A673 (cell line): ENCODE results near the gene SERPINA6. TPM values are rescaled to one million over a fixed set of nuclear protein-coding genes. Genes with fewer than 3 reads are reported as not detected.

ENCODE experiments used
- BruUV-seq: library from RNA; stranded (reverse); fragments of 400-500 nt; replicated peaks from 2 replicates; lab custom pipeline; 2021; lab: Mats Ljungman, UMichigan
- CTCF ChIA-PET: fragments of 300-600 bp; sonication (Branson Sonifier 250); formaldehyde crosslinking; loops from one replicate; lab custom pipeline; 2022; ENCODE audit warnings: antibody characterized with exemption; lab: Charles Lee
- POLR2A ChIA-PET: fragments of 300-600 bp; sonication (Branson Sonifier 250); formaldehyde crosslinking; loops from one replicate; lab custom pipeline; 2022; ENCODE audit warnings: antibody characterized with exemption; ENCODE audit not compliant: low non-redundant PET; lab: Charles Lee
- DNase-seq: peaks from one replicate; pipeline ENCODE4 v3.0.0-alpha.2; 2015; ENCODE audit warnings: low spot score
- H3K27ac ChIP-seq: fragments of 200-600 bp; sonication (generic); 2 replicates; pipeline ENCODE4 v1.5.1; 2016; ENCODE audit warnings: mixed run types, low read depth, mild to moderate bottlenecking, mixed read lengths, antibody characterized with exemption, low read length; ENCODE audit not compliant: poor library complexity, severe bottlenecking
- H3K27me3 ChIP-seq: fragments of 200-600 bp; sonication (generic); replicated peaks from 2 replicates; pipeline ENCODE4 v1.6.1; 2017; ENCODE audit warnings: mixed run types, low read depth, mild to moderate bottlenecking, mixed read lengths, antibody characterized with exemption, low read length; ENCODE audit not compliant: insufficient read depth, poor library complexity
- H3K36me3 ChIP-seq: fragments of 200-600 bp; sonication (generic); 2 replicates; pipeline ENCODE4 v1.6.1; 2016; ENCODE audit warnings: mixed run types, mild to moderate bottlenecking, mixed read lengths, antibody characterized with exemption, low read length; ENCODE audit not compliant: insufficient read depth, poor library complexity, severe bottlenecking
- H3K4me1 ChIP-seq: fragments of 200-600 bp; sonication (generic); 2 replicates; pipeline ENCODE4 v1.6.1; 2017; ENCODE audit warnings: mixed run types, mild to moderate bottlenecking, mixed read lengths, antibody characterized with exemption, low read length; ENCODE audit not compliant: insufficient read depth, poor library complexity, severe bottlenecking
- H3K4me3 ChIP-seq: fragments of 200-600 bp; sonication (generic); 2 replicates; pipeline ENCODE4 v1.5.1; 2016; ENCODE audit warnings: low read depth, mixed run types, mild to moderate bottlenecking, mixed read lengths, low read length; ENCODE audit not compliant: poor library complexity, severe bottlenecking
- H3K9me3 ChIP-seq: fragments of 200-600 bp; sonication (generic); 2 replicates; pipeline ENCODE4 v1.6.1; 2016; ENCODE audit warnings: mixed run types, low read depth, mild to moderate bottlenecking, mixed read lengths, antibody characterized with exemption, low read length; ENCODE audit not compliant: poor library complexity, severe bottlenecking
- EZH2 ChIP-seq: fragments of 200-600 bp; sonication (generic); IDR thresholded peaks from 2 replicates; pipeline ENCODE4 v1.6.1; 2017; ENCODE audit warnings: borderline replicate concordance, low read depth, mild to moderate bottlenecking, mixed read lengths, antibody characterized with exemption, low read length; ENCODE audit not compliant: poor library complexity, severe bottlenecking
- intact Hi-C: fragments of 100-400 bp; cut with micrococcal nuclease; formaldehyde crosslinking; loops from one replicate; pipeline ENCODE4 v1.10.0; 2022; ENCODE audit not compliant: unreplicated experiment
- total RNA-seq: library from RNA; stranded (reverse); gene quantifications from 2 replicates; pipeline ENCODE4 v1.2.3, GENCODE V29; 2021
- TF ChIP-seq, protein P1 (sequence below): fragments of 300-800, 200-600 bp; sonication (generic); conservative IDR thresholded peaks from 2 replicates; pipeline ENCODE4 v1.5.1; 2017; ENCODE audit warnings: low read depth, mild to moderate bottlenecking, antibody characterized with exemption, low read length, moderate library complexity, mixed read lengths

SERPINA6 gene
- total RNA-seq, 1 experiment from 2014 or later = not detected

DNA sequence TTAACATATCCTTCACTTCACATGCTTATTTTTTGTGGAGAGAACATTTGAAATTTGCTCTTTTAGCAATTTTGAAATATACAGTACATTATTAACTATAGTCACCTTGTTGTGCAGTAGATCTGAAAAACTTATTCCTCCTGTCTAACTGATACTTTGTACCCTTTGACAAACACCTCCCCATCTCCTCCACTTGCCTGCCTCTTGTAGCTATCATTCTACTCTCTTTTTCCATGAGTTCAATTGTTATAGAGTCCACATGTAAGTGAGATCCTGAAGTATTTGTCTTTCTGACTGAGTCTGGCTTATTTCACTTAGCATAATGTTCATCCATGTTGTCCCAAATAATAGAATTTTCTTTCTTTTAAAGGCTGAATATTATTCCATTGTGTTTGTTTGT lies 9.5 kb upstream of the SERPINA6 start:
- Histone ChIP-seq H3K4me3 (no peak overlapping the region), H3K4me1 (no peaks in the 10 kb centered on the region), H3K27me3 (no peaks in the 10 kb centered on the region), H3K9me3 (no peaks in the 10 kb centered on the region), H3K27ac (no peak overlapping the region), H3K36me3 (no peaks in the 10 kb centered on the region)
- CTCF ChIA-PET = no interaction called here
- no TSS peak for BruUV-seq
- no peak for TF ChIP-seq EZH2
- TF ChIP-seq, protein P1, sequence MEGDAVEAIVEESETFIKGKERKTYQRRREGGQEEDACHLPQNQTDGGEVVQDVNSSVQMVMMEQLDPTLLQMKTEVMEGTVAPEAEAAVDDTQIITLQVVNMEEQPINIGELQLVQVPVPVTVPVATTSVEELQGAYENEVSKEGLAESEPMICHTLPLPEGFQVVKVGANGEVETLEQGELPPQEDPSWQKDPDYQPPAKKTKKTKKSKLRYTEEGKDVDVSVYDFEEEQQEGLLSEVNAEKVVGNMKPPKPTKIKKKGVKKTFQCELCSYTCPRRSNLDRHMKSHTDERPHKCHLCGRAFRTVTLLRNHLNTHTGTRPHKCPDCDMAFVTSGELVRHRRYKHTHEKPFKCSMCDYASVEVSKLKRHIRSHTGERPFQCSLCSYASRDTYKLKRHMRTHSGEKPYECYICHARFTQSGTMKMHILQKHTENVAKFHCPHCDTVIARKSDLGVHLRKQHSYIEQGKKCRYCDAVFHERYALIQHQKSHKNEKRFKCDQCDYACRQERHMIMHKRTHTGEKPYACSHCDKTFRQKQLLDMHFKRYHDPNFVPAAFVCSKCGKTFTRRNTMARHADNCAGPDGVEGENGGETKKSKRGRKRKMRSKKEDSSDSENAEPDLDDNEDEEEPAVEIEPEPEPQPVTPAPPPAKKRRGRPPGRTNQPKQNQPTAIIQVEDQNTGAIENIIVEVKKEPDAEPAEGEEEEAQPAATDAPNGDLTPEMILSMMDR = no peak
- POLR2A ChIA-PET = no interaction called here
- intact Hi-C loops = no loop called here
- DNase-seq = no peak

DNA sequence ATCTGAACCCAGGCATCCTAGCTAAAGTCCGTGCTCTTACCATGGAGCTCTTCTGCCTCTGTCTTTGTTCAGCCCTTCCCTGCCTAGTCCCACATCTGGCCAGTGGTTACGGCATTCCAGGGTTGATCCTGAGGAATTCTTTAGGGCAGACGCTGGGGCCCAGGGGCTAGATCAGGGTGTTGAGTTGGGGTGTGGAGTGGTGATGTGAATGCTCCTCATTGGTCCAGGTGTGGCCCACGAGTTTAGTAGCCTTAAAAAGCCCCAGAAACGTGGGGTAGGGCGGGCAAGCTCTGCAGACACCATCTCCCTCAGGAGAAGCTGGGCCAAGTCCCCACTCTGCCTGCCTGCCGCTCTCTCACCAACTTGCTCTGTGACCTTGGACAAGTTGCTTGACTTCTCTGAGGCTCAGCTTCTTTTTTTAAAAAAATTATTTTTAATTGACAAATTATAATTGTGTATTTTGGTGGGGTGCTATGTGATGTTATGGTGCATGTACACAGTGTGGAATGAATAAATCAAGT lies 9.0 kb upstream of the SERPINA6 start:
- no peaks in the 10 kb centered on the region for H3K9me3 ChIP-seq
- no peaks in the 10 kb centered on the region for H3K4me1 ChIP-seq
- ChIA-PET POLR2A (no interaction called here), CTCF (no interaction called here)
- H3K27me3 ChIP-seq = no peaks in the 10 kb centered on the region
- intact Hi-C loops = no loop called here
- H3K4me3 ChIP-seq = no peak overlapping the region
- no peak for TF ChIP-seq EZH2
- TF ChIP-seq, protein P1 = no peak
- no peak overlapping the region for H3K27ac ChIP-seq
- BruUV-seq = no TSS peak
- H3K36me3 ChIP-seq = no peaks in the 10 kb centered on the region
- no peak for DNase-seq

DNA sequence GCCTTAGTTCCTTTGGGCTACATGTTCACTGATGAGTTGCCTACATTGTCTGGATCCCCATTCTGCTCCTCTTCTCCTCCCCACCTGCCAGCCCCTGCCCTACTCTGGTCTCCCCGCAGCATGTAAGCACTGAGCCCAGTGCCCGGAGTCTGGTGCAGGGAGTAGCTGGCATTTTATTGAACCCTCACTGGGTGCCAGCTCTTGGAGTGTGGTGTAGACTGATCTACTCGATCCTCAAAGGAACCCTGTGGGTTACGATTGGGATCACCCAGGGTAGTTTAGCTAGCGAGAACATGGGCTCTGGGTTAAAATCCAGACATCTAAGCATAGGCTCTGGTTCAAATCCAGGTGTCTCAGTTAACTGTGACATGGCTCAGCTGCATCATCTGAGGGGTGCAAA lies 8.3 kb upstream of the SERPINA6 start:
- DNase-seq = no peak
- no peak overlapping the region for H3K4me3 ChIP-seq
- ChIA-PET POLR2A (no interaction called here), CTCF (no interaction called here)
- no peak for TF ChIP-seq EZH2
- TF ChIP-seq, protein P1 = no peak
- H3K27me3 ChIP-seq = no peaks in the 10 kb centered on the region
- H3K9me3 ChIP-seq = no peaks in the 10 kb centered on the region
- H3K36me3 ChIP-seq = no peaks in the 10 kb centered on the region
- no peak overlapping the region for H3K27ac ChIP-seq
- BruUV-seq = no TSS peak
- intact Hi-C loops = no loop called here
- H3K4me1 ChIP-seq = no peaks in the 10 kb centered on the region
